GM13977 (cell line): ENCODE measurements around the gene GATAD2A.
A peak's percentile ranks its signal among the peaks of the same experiment; 100 is the strongest.

Experiments
- DNase-seq: peaks from one replicate; pipeline ENCODE4 v3.0.0; 2012; ENCODE audit warnings: low spot score
- in situ Hi-C: fragments of 300-500 bp; cut with MboI; formaldehyde crosslinking; loops from one replicate; pipeline ENCODE4 v1.12.0; 2022; ENCODE audit warnings: low sequenced_read_pairs, low pct_unique_long_range_greater_than_20kb, mixed read lengths, inconsistent platforms; ENCODE audit not compliant: unreplicated experiment
- TF ChIP-seq, protein P1 (sequence below): IDR thresholded peaks from 2 replicates; pipeline ENCODE4 v1.5.1; 2012; ENCODE audit warnings: mild to moderate bottlenecking, control low read depth; ENCODE audit not compliant: insufficient read depth; ENCODE audit errors: extremely low read depth, missing control alignments

The GATAD2A gene

GRCh38 chr19:19515642-19516519 is 110.4 kb downstream of the GATAD2A start, which contains the start of gene NDUFA13:
Gene NDUFA13 (plus strand): TSS chr19:19516225. CDS start chr19:19516239, 14 bp downstream.
- DNase-seq = peak; percentile 96
- in situ Hi-C loops = no loop called here
- TF ChIP-seq, protein P1, sequence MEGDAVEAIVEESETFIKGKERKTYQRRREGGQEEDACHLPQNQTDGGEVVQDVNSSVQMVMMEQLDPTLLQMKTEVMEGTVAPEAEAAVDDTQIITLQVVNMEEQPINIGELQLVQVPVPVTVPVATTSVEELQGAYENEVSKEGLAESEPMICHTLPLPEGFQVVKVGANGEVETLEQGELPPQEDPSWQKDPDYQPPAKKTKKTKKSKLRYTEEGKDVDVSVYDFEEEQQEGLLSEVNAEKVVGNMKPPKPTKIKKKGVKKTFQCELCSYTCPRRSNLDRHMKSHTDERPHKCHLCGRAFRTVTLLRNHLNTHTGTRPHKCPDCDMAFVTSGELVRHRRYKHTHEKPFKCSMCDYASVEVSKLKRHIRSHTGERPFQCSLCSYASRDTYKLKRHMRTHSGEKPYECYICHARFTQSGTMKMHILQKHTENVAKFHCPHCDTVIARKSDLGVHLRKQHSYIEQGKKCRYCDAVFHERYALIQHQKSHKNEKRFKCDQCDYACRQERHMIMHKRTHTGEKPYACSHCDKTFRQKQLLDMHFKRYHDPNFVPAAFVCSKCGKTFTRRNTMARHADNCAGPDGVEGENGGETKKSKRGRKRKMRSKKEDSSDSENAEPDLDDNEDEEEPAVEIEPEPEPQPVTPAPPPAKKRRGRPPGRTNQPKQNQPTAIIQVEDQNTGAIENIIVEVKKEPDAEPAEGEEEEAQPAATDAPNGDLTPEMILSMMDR = no peak

DNA sequence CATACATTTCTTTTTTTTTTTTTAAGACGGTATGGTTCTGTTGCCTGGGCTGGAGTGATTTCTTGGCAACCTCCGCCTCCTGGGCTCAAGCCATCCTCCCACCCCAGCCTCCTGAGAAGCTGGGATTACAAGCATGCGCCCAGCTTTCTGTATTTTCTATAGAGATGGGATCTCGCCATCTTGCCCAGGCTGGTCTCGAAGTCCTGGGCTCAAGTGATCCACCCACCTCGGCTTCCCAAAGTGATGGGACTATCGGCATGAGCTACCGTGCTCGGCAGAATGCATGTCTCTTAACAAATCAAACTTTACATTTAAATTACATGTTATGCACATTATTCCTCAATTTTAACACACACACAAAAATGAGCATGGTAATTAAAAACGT is 111.8 kb downstream of the GATAD2A start:
- TF ChIP-seq, protein P1 = no peak
- in situ Hi-C loops = no loop called here
- no peak for DNase-seq

DNA sequence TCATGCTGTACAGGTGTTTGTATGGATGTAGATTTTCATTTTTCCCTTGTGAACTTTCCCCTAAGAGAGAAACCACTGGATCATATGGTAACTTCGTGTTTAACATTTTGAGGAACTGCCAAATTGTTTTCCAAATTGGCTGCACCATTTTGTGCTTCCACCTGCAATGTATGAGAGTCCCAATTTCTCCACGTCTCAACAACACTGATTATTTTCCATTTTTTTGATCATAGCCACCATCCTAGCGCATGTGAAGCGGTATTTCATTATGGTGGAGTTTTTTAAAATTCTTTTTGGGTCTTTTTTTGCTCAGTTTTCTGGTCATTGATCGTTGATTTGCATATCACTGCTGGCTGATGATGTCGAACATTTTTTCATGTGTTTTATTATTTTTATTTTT is 115.5 kb downstream of the GATAD2A start:
- in situ Hi-C loops = loop anchor here (10.0 kb wide), 1 partner anchor 124 kb away; the partner anchor contains the start of gene GMIP
- TF ChIP-seq, protein P1 = no peak
- DNase-seq = no peak

GRCh38 chr19:19523177-19523576 is 117.7 kb downstream of the GATAD2A start:
- TF ChIP-seq, protein P1 = no peak
- DNase-seq = no peak
- in situ Hi-C loops = loop anchor here (10.0 kb wide), 1 partner anchor 122 kb away; the partner anchor contains the start of gene GMIP

DNA sequence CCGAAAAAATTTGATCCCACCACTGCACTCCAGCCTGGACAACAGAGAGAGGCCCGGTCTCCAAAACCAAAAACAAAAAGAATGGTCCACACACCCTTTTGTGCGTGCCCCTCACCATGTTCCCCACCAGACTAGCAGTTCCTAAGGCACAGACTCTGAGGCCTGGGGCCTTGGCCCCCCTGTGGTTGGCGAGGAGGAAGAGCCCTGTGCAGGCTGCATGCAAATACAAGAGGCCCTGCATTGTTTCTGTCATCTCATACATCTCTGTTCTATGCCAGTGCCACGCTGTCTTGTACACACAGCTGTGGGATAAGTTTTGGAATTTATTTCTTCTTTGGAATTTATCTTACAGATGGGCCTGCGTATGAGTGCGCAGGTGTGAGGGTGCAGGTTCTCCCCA is 118.6 kb downstream of the GATAD2A start:
- no peak for DNase-seq
- in situ Hi-C loops = loop anchor here (10.0 kb wide), 1 partner anchor 121 kb away; the partner anchor contains the start of gene GMIP

DNA sequence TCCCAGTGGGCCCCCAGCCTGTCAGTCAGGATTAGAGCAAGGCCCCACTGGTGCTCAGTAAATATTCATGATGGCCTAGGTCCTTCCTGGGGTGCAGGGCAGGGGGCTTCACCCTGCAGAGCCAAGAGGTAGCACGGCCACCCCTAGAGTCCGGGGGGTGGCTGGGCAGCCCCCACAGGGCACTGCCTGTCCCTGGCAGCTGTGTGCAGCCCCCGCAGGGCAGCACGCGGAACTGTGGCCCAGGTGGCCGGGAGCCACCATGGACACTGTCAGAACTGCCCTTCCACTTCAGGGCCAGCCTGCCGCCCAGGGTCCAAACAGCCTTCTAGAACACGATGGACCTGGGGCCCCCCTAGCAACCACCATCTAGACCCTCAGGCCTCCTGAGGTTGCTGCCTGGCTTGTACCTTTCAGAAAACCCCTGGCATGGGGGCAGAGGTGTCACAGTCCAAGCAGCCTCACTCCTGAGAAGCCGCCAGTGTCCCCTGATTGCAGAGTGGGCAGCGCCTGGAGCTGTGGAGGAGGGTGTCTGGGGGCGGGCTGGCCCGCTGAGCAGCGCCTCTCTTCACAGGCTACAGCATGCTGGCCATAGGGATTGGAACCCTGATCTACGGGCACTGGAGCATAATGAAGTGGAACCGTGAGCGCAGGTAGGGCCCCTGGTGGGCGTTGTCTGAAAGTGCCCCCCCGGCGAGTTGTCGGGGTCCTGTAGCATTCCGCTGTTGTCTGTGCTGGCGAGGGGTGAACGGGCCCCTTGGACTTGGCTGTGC is 120.3 kb downstream of the GATAD2A start:
- no peak for DNase-seq
- in situ Hi-C loops = loop anchor here (10.0 to 25.0 kb wide), 3 partner anchors 119 to 712 kb away; partner anchors contain the start of gene GMIP
- TF ChIP-seq, protein P1 = no peak

More for the DNA sequence above, 118.6 kb downstream of the GATAD2A start:
- TF ChIP-seq, protein P1 = peak; percentile 23
